Esophagus (tissue), 2 donors: ENCODE data around the gene WDFY4. TPM values are rescaled to one million over a fixed set of nuclear protein-coding genes. Genes with fewer than 3 reads are reported as not detected.

Source experiments
- H3K27ac ChIP-seq, 2 donors: one replicate each; pipeline ENCODE4 v1.5.1; 2013; ENCODE audit warnings: low read depth in 2 of 2, mild to moderate bottlenecking in 2 of 2, inconsistent platforms in 1 of 2, low read length in 1 of 2, moderate library complexity in 1 of 2
- H3K27me3 ChIP-seq, 2 donors: one replicate each; pipeline ENCODE4 v1.6.1; 2013; ENCODE audit warnings: low read length in 2 of 2, control low read depth in 1 of 2, mild to moderate bottlenecking in 1 of 2; ENCODE audit not compliant: insufficient read depth in 2 of 2, control insufficient read depth in 1 of 2
- H3K36me3 ChIP-seq, 2 donors: one replicate each; pipeline ENCODE4 v1.6.1; 2013; ENCODE audit warnings: low read length in 1 of 2; ENCODE audit not compliant: control insufficient read depth in 2 of 2, insufficient read depth in 2 of 2
- H3K4me1 ChIP-seq, 2 donors: one replicate each; pipeline ENCODE4 v1.6.1; 2013; ENCODE audit warnings: low read length in 1 of 2; ENCODE audit not compliant: control insufficient read depth in 2 of 2, insufficient read depth in 2 of 2
- H3K4me3 ChIP-seq, 2 donors: one replicate each; pipeline ENCODE4 v1.5.1; 2013; ENCODE audit warnings: low read length in 2 of 2, mild to moderate bottlenecking in 2 of 2, low read depth in 1 of 2, moderate library complexity in 1 of 2
- H3K9me3 ChIP-seq, 2 donors: one replicate each; pipeline ENCODE4 v1.6.1; 2013; ENCODE audit warnings: mild to moderate bottlenecking in 2 of 2, low read depth in 1 of 2, low read length in 1 of 2, moderate library complexity in 1 of 2; ENCODE audit not compliant: control insufficient read depth in 2 of 2, insufficient read depth in 1 of 2
- WGBS, 2 donors: extraction: QIAGEN DNeasy Blood & Tissue Kit; methylation state at CpG; one replicate each; pipeline ENCODE4 v1.1.7; 2013; 5-methylcytosine and 5-hydroxymethylcytosine counted together
- polyA plus RNA-seq, 2 donors: library from polyadenylated mRNA; stranded (reverse); fragments of 200-250 nt; gene quantifications; one replicate each; pipeline ENCODE4 v1.2.3, GENCODE V29; 2013
- donor health status: healthy with polysubstance abuse.
- donor health status: Bipolar disorder and iron deficiency.

The WDFY4 gene, protein sequence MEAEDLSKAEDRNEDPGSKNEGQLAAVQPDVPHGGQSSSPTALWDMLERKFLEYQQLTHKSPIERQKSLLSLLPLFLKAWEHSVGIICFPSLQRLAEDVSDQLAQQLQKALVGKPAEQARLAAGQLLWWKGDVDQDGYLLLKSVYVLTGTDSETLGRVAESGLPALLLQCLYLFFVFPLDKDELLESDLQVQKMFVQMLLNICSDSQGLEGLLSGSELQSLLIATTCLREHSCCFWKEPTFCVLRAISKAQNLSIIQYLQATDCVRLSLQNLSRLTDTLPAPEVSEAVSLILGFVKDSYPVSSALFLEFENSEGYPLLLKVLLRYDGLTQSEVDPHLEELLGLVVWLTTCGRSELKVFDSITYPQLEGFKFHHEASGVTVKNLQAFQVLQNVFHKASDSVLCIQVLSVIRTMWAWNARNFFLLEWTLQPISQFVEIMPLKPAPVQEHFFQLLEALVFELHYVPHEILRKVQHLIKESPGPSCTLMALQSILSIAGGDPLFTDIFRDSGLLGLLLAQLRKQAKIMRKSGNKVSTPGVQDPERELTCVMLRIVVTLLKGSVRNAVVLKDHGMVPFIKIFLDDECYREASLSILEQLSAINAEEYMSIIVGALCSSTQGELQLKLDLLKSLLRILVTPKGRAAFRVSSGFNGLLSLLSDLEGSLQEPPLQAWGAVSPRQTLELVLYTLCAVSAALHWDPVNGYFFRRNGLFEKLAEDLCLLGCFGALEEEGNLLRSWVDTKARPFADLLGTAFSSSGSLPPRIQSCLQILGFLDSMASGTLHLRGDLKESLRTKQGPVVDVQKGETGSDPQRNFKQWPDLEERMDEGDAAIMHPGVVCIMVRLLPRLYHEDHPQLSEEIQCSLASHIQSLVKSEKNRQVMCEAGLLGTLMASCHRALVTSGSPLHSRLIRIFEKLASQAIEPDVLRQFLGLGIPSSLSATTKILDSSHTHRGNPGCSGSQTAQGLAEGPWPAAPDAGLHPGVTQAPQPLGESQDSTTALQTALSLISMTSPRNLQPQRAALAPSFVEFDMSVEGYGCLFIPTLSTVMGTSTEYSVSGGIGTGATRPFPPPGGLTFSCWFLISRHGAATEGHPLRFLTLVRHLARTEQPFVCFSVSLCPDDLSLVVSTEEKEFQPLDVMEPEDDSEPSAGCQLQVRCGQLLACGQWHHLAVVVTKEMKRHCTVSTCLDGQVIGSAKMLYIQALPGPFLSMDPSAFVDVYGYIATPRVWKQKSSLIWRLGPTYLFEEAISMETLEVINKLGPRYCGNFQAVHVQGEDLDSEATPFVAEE (N-terminal part only)
- polyA plus RNA-seq: under 1 TPM; 0.43 to 0.79 TPM

DNA sequence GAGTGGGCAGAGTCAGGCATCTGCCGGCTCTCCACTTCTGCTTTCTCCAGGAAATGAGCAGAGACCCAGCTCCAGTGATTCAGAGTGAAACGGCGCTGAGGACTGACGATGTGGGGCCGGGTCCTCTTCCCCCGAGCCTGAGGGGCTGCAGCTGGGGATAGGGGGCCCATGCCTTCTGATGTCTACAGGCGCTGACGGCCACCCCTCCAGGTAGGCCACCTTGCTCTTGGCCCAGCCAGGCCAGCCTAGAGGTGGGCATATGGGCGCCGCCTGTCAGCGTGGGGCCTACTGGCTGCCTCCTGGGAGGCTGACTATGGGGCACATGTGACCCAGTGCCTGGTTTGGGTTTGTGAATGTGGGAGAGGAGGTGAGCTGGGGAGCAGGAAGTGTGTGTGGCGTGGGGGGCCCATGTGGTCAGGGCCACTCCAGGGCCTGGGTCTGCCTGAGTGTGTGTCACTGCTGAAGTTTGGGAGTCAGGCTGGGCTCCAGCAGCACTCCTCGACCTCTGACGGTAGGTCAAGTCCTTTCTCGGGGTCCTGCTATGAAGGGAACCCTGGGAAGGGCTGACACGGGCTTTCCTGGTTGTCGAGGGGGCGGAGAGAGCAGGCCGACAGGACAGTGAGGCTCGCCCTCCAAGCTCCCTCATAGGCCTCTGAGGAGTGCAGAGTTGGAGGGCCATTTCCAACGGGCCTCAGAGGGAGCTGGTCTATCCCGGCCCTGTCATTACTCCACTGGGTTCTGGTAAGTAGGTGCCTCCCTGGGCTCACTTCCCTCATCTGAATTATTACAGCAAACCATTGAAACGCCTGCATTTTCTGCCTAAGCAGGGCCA lies at the start of gene WDFY4:
Gene WDFY4, plus strand, starts transcription at position 82 of the 832 bp plus-strand sequence. CDS start 24,860 bp downstream, outside the sequence.
- Histone ChIP-seq H3K9me3 (no peaks in the 10 kb centered on the region), H3K27me3 (no peaks in the 10 kb centered on the region), H3K4me1 (peaks cover 0 to 8% of the 10 kb centered on the region in 2 donors), H3K27ac (peak within 1 kb of the TSS in 1 of 2 donors; percentile 0), H3K4me3 (no peak within 1 kb of the TSS), H3K36me3 (no peaks in the 10 kb centered on the region)
- WGBS, 2 donors: 75 to 80% methylated on average over 23 of the region's 23 CpGs

DNA sequence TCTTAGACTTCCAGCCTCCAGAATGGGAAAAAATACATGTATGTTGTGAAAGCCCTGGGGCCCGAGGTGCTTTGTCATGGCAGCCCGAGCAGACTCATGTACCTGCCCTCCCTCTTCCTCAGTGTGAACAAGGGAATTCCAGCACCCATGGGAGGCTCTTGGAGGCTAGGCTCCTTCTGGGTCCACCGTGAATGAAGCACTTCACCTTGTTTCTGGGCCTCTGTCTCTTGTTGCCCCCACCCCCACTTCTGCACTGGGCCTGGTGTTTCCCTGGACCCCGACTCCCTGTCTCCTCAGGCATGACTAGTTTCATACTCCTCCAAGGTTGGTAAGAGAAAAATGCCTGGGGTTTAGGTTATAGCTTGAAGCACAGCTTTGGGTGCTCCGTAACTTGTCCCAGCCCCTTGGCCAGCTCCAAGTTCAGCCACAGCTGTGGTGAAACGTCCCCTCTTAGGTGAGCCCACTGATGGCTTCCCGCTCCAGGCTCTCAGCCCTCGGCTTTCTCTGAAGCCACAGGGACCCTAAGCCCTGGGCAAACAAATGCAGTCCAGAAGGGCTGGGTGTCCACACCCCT lies 49.6 kb upstream of the WDFY4 start:
- WGBS, 2 donors: 79 to 85% methylated on average over 8 of the region's 8 CpGs

DNA sequence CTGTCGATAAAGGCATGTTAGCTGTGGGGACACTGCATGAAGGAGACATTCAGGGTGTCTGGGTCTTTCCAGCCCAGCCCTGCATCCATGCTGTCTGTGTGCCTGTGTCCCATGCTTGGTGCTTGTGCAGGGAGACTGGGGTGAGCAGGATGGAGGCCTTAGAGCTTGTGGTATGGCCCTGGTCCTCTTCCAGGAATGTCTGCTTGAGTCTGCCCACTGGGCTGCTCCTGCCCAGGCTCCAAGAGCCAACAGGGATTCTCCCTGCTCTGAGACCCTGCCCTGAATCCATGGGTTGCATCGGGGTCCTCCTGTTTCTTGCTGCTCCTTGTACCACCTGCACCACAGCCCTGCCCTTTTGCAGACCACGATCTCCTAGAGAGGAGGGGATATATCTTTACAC lies 48.4 kb upstream of the WDFY4 start:
- Histone ChIP-seq H3K4me3 (no peak overlapping the region), H3K27me3 (no peaks in the 10 kb centered on the region), H3K4me1 (no peaks in the 10 kb centered on the region), H3K9me3 (no peaks in the 10 kb centered on the region), H3K27ac (no peak overlapping the region), H3K36me3 (no peaks in the 10 kb centered on the region)
- whole genome bisulfite sequencing, 2 donors: 64 to 72% methylated on average over 3 of the region's 3 CpGs

More for the DNA sequence above, 49.6 kb upstream of the WDFY4 start:
- Histone ChIP-seq H3K4me3 (no peak overlapping the region), H3K27ac (no peak overlapping the region), H3K9me3 (no peaks in the 10 kb centered on the region), H3K36me3 (no peaks in the 10 kb centered on the region), H3K27me3 (no peaks in the 10 kb centered on the region), H3K4me1 (no peaks in the 10 kb centered on the region)

DNA sequence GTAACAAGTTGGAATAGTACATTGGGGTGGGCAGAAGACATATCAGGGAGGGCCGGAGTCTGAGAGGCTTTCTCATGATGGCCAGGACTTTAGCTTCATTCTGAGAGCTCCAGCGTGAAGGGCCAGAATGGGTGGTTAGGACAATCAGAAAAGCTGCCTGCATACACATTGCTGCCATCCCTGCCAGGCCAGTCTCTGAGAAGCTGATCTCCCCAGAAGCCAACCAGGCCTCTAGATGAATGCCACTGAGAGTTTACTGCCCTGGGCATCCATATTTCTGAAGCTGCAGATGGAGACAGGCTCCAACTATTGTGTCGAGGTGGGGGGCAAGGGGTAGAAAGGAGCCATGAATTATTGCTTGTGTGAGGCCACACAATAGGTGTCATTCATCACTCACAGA lies 47.8 kb upstream of the WDFY4 start:
- no peaks in the 10 kb centered on the region for H3K36me3 ChIP-seq
- H3K9me3 ChIP-seq: no peaks in the 10 kb centered on the region
- H3K4me3 ChIP-seq: no peak overlapping the region
- no peak overlapping the region for H3K27ac ChIP-seq
- H3K27me3 ChIP-seq: no peaks in the 10 kb centered on the region
- H3K4me1 ChIP-seq: no peaks in the 10 kb centered on the region
- WGBS, 2 donors: 86 to 92% methylated on average over 3 of the region's 3 CpGs

DNA sequence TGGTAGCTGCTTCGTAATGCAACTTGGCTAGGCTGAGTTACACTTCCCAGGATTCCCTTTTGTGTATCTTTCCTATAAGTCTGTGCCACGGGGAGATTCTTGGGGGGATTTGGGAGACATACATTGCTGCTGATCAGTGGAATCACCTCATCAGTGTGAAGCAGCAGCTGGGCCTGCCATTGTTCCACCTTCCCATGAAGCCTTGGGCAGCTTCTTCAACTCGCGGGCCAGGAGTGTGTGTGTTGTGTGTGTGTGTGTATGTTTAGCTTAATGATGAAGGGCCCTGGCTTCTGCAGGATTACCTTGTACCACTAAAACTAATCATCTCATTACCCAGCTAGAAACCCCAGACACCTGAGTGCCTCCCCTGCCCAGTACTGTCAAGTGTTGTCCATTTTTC lies 46.5 kb upstream of the WDFY4 start:
- Histone ChIP-seq H3K4me1 (no peaks in the 10 kb centered on the region), H3K27ac (no peak overlapping the region), H3K4me3 (no peak overlapping the region), H3K9me3 (no peaks in the 10 kb centered on the region), H3K36me3 (no peaks in the 10 kb centered on the region), H3K27me3 (no peaks in the 10 kb centered on the region)
- 85 to 90% methylated on average over 4 of the region's 4 CpGs for WGBS, 2 donors

DNA sequence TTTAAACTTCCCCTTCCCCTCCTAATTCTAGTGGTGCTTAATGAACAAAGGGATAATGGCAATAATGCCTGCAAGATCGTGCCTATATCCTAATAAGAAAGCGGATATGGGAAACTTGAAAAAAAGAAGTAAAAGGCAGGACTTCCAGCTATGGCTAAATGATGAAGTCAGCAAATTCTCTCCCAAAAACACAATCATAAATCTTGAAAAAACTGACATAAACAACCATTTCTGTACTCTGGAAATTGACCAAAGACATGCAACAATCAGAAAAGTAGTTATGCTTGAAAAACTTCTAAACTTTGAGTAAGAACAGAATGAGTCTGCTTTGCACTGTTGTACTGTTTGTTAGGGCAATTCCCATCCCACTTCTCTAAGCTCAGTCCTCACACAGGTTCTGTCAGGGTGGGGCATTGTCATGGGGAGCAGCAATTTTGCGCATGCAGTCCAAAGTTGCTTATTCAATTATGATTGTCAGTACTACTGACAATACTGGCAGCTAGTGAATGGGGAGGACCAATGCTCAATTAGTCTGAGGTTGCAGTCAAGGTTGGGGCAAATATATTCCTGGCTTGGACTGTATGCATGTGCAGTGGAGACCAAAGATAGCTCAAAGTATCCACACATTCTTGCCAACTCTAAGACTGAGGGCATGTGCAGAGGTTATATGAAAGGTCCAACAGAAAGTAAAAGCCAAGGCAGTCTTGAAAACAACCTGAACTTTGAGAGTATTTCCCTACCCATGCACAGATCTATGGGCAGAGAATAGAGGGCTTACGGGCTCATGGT lies 45.7 kb upstream of the WDFY4 start:
- WGBS, 2 donors: 75 to 78% methylated on average over 4 of the region's 4 CpGs
- no peaks in the 10 kb centered on the region for H3K4me1 ChIP-seq
- no peak overlapping the region for H3K27ac ChIP-seq

DNA sequence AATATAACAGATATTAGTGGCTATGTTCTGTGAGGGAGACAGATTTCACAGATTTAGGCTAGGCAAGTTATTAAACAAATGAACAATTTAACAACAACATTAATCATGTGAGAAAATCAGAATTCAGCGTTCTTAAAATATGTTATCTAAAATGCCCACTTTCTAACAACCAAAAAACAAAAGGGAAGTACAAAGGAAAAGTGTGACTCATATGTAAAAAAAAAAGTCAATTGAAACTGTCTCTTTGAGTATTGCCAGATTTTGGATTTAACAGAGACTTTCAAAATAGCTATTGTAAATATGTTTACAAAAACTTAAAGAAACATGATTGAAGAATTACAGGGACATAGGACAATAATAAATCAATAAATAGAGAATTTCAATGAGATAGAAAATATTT lies 45.0 kb upstream of the WDFY4 start:
- 24 to 40% methylated on average over 1 of the region's 1 CpG for WGBS, 2 donors
- Histone ChIP-seq H3K36me3 (no peaks in the 10 kb centered on the region), H3K27me3 (no peaks in the 10 kb centered on the region), H3K4me3 (no peak overlapping the region), H3K9me3 (no peaks in the 10 kb centered on the region), H3K4me1 (no peaks in the 10 kb centered on the region), H3K27ac (no peak overlapping the region)

More for the DNA sequence above, 45.7 kb upstream of the WDFY4 start:
- H3K9me3 ChIP-seq: no peaks in the 10 kb centered on the region
- H3K36me3 ChIP-seq: no peaks in the 10 kb centered on the region
- no peaks in the 10 kb centered on the region for H3K27me3 ChIP-seq
- H3K4me3 ChIP-seq: no peak overlapping the region

DNA sequence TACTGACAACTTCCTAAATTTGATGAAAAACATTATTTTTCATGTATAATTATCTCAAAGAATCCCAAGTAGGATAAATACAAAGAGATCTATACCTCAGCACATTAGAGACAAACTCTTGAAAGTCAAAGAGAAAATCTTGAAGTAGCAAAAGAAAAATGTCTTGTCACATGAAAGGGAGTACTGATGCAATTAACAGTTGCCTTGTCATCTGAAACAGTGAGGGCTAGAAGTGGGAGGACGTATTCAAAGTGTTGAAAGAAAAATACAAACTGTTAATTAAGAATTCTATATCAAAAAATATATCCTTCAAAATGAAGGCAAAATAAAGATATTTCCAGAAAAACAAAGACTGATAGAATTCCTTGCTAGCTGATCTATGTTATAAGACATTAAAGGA lies 44.3 kb upstream of the WDFY4 start:
- WGBS, 2 donors: 69 to 73% methylated on average over 1 of the region's 1 CpG

More for the DNA sequence above, 44.3 kb upstream of the WDFY4 start:
- Histone ChIP-seq H3K4me3 (no peak overlapping the region), H3K27me3 (no peaks in the 10 kb centered on the region), H3K9me3 (no peaks in the 10 kb centered on the region), H3K27ac (no peak overlapping the region), H3K4me1 (no peaks in the 10 kb centered on the region), H3K36me3 (no peaks in the 10 kb centered on the region)
